GM23338 (cell line): ENCODE results near the gene CEP78.

Experiments used
- CTCF ChIP-seq, 2 experiments: fragments of 200-600 bp in 1 of 2; sonication (generic) in 1 of 2; conservative IDR thresholded peaks; 2 replicates each; pipeline versions ENCODE4 v1.5.1 to v1.6.1; 2016 to 2017; ENCODE audit warnings: antibody characterized with exemption in 2 of 2, low read depth in 2 of 2, mild to moderate bottlenecking in 2 of 2, moderate library complexity in 1 of 2
- EZH2 ChIP-seq: fragments of 200-600 bp; sonication (generic); IDR thresholded peaks from one replicate; pipeline ENCODE4 v1.8.0; 2017; ENCODE audit warnings: antibody characterized with exemption, mild to moderate bottlenecking, low read depth; ENCODE audit not compliant: unreplicated experiment
- JUNB ChIP-seq: IDR thresholded peaks from one replicate; pipeline ENCODE4 v1.6.1; 2016; ENCODE audit warnings: antibody characterized with exemption; ENCODE audit not compliant: unreplicated experiment
- POLR2AphosphoS5 ChIP-seq: IDR thresholded peaks from 2 replicates; pipeline ENCODE4 v1.6.1; 2016; ENCODE audit warnings: antibody characterized with exemption, low read depth
- TF ChIP-seq, protein P1 (sequence below): fragments of 250-450 bp; sonication (Bioruptor Pico); IDR thresholded peaks from 2 replicates; pipeline ENCODE4 v1.5.0; 2020; ENCODE audit warnings: mild to moderate bottlenecking, moderate library complexity

DNA sequence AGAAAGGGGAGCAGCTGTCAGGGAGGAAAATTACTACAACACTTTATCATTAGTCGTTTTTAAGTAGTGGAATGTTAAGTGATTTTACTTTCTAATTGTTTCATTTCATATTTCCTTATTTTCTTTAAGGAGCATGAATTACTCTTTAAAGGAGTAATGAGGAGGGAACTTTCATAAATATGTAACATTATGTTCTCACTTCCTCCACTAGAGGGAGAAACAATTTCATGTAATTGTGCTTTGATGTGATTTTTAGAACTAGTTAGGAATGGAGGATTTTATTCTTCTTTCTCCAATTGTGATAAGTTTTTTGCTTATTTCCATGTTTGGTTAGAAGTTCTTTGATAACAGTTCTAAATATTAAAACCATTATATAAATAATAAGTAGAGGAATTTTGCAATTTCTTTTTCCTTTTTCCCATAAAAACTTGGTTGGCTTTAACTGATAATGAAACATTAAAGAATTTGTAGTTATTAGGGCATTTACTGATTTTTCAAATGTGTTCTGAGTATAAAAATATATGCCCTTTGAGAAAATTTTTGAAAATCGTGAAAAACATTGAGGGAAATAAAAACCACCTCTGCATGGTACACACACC, 25.6 kb downstream of the CEP78 start:
- TF ChIP-seq CTCF (conservative IDR thresholded peaks at IDR 0.05; ENCODE audit: low read depth in 2 of 2) (peak in 1 of 2 experiments; percentile 80; a peak in 3 of 4 replicates), POLR2AphosphoS5 (no peak), EZH2 (no peak), JUNB (no peak)
- TF ChIP-seq, protein P1, sequence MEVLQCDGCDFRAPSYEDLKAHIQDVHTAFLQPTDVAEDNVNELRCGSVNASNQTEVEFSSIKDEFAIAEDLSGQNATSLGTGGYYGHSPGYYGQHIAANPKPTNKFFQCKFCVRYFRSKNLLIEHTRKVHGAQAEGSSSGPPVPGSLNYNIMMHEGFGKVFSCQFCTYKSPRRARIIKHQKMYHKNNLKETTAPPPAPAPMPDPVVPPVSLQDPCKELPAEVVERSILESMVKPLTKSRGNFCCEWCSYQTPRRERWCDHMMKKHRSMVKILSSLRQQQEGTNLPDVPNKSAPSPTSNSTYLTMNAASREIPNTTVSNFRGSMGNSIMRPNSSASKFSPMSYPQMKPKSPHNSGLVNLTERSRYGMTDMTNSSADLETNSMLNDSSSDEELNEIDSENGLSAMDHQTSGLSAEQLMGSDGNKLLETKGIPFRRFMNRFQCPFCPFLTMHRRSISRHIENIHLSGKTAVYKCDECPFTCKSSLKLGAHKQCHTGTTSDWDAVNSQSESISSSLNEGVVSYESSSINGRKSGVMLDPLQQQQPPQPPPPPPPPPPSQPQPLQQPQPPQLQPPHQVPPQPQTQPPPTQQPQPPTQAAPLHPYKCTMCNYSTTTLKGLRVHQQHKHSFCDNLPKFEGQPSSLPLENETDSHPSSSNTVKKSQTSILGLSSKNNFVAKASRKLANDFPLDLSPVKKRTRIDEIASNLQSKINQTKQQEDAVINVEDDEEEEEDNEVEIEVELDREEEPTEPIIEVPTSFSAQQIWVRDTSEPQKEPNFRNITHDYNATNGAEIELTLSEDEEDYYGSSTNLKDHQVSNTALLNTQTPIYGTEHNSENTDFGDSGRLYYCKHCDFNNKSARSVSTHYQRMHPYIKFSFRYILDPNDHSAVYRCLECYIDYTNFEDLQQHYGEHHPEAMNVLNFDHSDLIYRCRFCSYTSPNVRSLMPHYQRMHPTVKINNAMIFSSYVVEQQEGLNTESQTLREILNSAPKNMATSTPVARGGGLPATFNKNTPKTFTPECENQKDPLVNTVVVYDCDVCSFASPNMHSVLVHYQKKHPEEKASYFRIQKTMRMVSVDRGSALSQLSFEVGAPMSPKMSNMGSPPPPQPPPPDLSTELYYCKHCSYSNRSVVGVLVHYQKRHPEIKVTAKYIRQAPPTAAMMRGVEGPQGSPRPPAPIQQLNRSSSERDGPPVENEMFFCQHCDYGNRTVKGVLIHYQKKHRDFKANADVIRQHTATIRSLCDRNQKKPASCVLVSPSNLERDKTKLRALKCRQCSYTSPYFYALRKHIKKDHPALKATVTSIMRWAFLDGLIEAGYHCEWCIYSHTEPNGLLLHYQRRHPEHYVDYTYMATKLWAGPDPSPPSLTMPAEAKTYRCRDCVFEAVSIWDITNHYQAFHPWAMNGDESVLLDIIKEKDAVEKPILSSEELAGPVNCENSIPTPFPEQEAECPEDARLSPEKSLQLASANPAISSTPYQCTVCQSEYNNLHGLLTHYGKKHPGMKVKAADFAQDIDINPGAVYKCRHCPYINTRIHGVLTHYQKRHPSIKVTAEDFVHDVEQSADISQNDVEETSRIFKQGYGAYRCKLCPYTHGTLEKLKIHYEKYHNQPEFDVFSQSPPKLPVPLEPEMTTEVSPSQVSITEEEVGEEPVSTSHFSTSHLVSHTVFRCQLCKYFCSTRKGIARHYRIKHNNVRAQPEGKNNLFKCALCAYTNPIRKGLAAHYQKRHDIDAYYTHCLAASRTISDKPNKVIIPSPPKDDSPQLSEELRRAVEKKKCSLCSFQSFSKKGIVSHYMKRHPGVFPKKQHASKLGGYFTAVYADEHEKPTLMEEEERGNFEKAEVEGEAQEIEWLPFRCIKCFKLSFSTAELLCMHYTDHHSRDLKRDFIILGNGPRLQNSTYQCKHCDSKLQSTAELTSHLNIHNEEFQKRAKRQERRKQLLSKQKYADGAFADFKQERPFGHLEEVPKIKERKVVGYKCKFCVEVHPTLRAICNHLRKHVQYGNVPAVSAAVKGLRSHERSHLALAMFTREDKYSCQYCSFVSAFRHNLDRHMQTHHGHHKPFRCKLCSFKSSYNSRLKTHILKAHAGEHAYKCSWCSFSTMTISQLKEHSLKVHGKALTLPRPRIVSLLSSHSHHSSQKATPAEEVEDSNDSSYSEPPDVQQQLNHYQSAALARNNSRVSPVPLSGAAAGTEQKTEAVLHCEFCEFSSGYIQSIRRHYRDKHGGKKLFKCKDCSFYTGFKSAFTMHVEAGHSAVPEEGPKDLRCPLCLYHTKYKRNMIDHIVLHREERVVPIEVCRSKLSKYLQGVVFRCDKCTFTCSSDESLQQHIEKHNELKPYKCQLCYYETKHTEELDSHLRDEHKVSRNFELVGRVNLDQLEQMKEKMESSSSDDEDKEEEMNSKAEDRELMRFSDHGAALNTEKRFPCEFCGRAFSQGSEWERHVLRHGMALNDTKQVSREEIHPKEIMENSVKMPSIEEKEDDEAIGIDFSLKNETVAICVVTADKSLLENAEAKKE (CRISPR knock-in tag): no peak
